Measurements from ENCODE around the gene MAN1C1.

MAN1C1 gene

DNA sequence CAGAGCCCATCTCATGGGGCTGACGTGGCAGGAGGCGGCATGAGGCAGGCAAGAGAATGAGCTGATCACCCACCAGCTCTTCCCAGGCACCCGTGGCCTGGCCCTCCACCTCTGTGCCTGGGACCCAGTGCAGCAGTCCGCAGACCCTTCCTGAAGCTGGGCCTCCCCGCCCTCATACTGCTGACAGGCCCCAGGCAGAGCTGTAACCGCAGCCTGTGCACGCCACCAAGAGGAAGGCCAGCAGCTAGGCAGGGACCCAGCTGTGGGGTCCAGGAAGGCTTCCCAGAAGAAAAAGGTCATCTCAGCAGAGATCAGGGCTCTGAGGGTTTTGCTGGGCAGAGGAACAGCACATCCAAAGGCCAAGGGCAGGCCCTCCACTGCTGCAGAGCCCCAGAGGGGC, 193.3 kb downstream of the MAN1C1 start:
- H3K4me1 ChIP-seq (ENCODE audit: low read length): peaks cover 12% of the 10 kb centered on the region
- no peak overlapping the region for H3K4me3 ChIP-seq (ENCODE audit: low read length)
- H3K27me3 ChIP-seq (ENCODE audit: low read depth, low read length): no peaks in the 10 kb centered on the region
- no peak overlapping the region for H3K4me2 ChIP-seq (ENCODE audit: low read length)
- H3K9me3 ChIP-seq (ENCODE audit: insufficient read depth, low read length): no peaks in the 10 kb centered on the region
- no peaks in the 10 kb centered on the region for H3K79me2 ChIP-seq (ENCODE audit: low read length)
- no peak overlapping the region for H2AFZ ChIP-seq (ENCODE audit: low read depth, low read length)
- TF ChIP-seq, protein P1, sequence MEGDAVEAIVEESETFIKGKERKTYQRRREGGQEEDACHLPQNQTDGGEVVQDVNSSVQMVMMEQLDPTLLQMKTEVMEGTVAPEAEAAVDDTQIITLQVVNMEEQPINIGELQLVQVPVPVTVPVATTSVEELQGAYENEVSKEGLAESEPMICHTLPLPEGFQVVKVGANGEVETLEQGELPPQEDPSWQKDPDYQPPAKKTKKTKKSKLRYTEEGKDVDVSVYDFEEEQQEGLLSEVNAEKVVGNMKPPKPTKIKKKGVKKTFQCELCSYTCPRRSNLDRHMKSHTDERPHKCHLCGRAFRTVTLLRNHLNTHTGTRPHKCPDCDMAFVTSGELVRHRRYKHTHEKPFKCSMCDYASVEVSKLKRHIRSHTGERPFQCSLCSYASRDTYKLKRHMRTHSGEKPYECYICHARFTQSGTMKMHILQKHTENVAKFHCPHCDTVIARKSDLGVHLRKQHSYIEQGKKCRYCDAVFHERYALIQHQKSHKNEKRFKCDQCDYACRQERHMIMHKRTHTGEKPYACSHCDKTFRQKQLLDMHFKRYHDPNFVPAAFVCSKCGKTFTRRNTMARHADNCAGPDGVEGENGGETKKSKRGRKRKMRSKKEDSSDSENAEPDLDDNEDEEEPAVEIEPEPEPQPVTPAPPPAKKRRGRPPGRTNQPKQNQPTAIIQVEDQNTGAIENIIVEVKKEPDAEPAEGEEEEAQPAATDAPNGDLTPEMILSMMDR (IDR thresholded peaks at IDR 0.05; ENCODE audit: low read depth, low read length): no peak
- TF ChIP-seq EZH2phosphoT487 (IDR thresholded peaks at IDR 0.05; ENCODE audit: low read depth): no peak
- no peak overlapping the region for H3K9ac ChIP-seq (ENCODE audit: low read length)
- H4K20me1 ChIP-seq (ENCODE audit: insufficient read depth, low read length): no peaks in the 10 kb centered on the region
- no peak overlapping the region for H3K27ac ChIP-seq (ENCODE audit: low read length)
- H3K36me3 ChIP-seq (replicated peaks; ENCODE audit: low read depth, low read length): no peaks in the 10 kb centered on the region

DNA sequence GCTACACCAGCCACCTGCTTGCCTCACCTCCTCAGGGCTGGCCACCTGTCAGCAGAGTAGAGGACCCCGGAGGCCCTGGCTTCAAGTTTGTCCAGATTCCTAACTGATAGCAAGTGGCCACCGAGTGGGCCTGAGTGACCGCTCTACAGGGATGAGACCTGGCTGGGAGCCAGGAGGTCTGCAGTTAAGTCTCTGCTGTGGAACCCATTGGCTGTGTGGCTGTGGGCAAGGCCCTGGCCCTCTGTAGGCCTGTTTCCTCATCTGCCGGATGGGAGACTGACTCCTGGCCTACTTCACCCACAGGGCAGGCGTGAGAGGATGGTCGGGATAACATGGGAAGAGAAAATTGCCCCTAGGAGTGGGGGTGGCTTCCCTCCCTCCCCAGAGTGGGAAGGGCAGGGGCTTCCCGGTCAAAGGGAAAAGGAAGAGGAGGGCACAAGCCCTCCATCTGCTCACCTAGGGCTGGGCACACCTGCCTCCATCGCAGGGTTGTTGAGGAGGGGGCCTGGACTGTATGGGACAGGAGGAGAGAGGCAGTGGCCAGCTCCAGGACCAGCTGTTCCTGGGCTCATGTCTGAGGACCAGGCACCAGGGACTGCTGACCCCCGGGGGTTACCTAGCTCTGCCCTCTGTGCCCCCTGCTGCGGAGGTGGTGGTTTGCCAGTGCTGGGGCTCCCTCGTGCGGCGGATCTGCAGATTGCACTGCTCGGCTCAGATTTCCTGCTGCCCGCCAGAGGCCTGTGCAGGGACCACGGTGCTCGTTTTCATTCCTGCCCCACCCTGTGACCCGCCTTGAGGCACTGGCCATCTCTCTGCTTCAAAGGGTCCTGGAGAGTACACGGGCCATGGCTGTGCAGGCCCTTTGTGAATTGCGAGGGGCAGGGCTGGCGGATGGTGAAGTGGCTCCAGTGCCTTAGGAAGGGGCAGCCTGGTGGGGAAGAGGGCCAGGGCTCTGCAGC, 194.0 kb downstream of the MAN1C1 start:
- H3K36me3 ChIP-seq (replicated peaks; ENCODE audit: low read depth, low read length): no peaks in the 10 kb centered on the region
- no peak overlapping the region for H3K9ac ChIP-seq (ENCODE audit: low read length)
- no peak for TF ChIP-seq EZH2phosphoT487 (IDR thresholded peaks at IDR 0.05; ENCODE audit: low read depth)
- TF ChIP-seq, protein P1 (IDR thresholded peaks at IDR 0.05; ENCODE audit: low read depth, low read length): peak; percentile 70
- H2AFZ ChIP-seq (ENCODE audit: low read depth, low read length): no peak overlapping the region
- H3K4me3 ChIP-seq (ENCODE audit: low read length): no peak overlapping the region
- H3K4me2 ChIP-seq (ENCODE audit: low read length): no peak overlapping the region
- H3K27ac ChIP-seq (ENCODE audit: low read length): no peak overlapping the region
- H3K4me1 ChIP-seq (ENCODE audit: low read length): peaks cover 12% of the 10 kb centered on the region
- H3K79me2 ChIP-seq (ENCODE audit: low read length): no peaks in the 10 kb centered on the region
- H3K9me3 ChIP-seq (ENCODE audit: insufficient read depth, low read length): no peaks in the 10 kb centered on the region
- H3K27me3 ChIP-seq (ENCODE audit: low read depth, low read length): no peaks in the 10 kb centered on the region
- no peaks in the 10 kb centered on the region for H4K20me1 ChIP-seq (ENCODE audit: insufficient read depth, low read length)

DNA sequence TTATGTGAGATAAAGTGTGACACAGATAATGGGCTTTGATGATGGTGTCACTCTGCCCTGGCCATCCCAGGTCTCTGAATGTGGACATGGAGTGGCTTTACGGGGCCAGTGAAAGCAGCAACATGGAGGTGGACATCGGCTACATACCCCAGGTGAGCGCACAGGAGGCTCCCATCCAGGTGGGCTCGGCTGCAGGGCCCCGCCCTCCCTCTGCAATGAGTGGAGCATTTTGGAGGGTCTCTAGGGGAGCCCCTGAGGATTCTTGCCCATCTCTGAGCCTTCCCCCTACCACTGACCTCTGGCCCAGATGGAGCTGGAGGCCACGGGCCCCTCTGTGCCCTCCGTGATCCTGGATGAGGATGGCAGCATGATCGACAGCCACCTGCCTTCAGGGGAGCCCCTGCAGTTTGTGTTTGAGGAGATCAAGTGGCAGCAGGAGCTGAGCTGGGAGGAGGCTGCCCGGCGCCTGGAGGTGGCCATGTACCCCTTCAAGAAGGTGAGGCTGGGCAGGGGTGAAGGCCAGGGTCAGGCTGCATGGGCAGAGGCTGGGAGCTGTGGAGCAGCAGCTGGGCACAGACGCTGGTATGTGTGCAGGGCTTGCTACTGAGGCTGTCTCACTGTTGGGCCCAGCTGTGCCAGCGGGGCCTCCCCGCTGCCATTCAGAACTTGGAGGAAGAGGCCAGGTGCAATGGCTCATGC, 194.9 kb downstream of the MAN1C1 start:
- H3K27me3 ChIP-seq (ENCODE audit: low read depth, low read length): no peaks in the 10 kb centered on the region
- H3K4me2 ChIP-seq (ENCODE audit: low read length): no peak overlapping the region
- no peak overlapping the region for H3K4me3 ChIP-seq (ENCODE audit: low read length)
- TF ChIP-seq, protein P1 (IDR thresholded peaks at IDR 0.05; ENCODE audit: low read depth, low read length): no peak
- TF ChIP-seq EZH2phosphoT487 (IDR thresholded peaks at IDR 0.05; ENCODE audit: low read depth): no peak
- no peaks in the 10 kb centered on the region for H3K36me3 ChIP-seq (replicated peaks; ENCODE audit: low read depth, low read length)
- peaks cover 12% of the 10 kb centered on the region for H3K4me1 ChIP-seq (ENCODE audit: low read length)
- no peak overlapping the region for H3K27ac ChIP-seq (ENCODE audit: low read length)
- no peaks in the 10 kb centered on the region for H3K79me2 ChIP-seq (ENCODE audit: low read length)
- no peak overlapping the region for H3K9ac ChIP-seq (ENCODE audit: low read length)
- H2AFZ ChIP-seq (ENCODE audit: low read depth, low read length): no peak overlapping the region
- no peaks in the 10 kb centered on the region for H4K20me1 ChIP-seq (ENCODE audit: insufficient read depth, low read length)
- no peaks in the 10 kb centered on the region for H3K9me3 ChIP-seq (ENCODE audit: insufficient read depth, low read length)

DNA sequence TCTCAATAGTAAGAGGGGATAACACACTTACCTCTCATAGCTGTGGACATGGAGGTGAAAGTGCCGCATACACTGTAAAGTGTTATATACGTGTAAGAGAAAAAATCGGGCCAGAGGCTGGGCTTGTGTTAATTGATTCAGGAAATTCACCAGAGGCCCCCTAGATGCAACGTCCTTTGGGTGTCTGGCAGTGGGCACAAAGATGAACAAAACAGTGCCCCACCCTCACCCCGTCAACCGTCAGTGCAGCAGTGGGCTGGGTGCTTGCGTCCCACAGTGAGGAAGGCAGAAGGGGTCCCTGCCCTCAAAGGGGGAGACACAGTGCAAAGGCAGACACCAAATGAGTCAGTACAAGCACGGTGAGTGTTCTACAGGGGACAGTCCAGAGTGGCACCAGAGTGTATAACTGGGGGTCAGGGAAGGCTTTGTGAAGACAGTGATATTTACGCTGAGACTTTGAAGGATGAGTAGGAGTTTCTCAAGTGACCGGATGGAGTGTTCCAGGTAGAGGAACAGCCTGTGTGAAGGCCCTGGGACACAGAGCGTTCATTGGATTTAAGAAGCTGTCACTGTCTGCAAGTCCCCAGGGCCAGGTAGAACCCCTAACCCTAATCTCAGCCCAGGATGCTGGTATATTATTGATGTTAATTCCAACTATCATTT, 196.6 kb downstream of the MAN1C1 start:
- H2AFZ ChIP-seq (ENCODE audit: low read depth, low read length): no peak overlapping the region
- H3K9ac ChIP-seq (ENCODE audit: low read length): no peak overlapping the region
- no peaks in the 10 kb centered on the region for H3K79me2 ChIP-seq (ENCODE audit: low read length)
- H3K4me2 ChIP-seq (ENCODE audit: low read length): no peak overlapping the region
- no peak overlapping the region for H3K4me3 ChIP-seq (ENCODE audit: low read length)
- TF ChIP-seq EZH2phosphoT487 (IDR thresholded peaks at IDR 0.05; ENCODE audit: low read depth): no peak
- TF ChIP-seq, protein P1 (IDR thresholded peaks at IDR 0.05; ENCODE audit: low read depth, low read length): no peak
- no peaks in the 10 kb centered on the region for H3K27me3 ChIP-seq (ENCODE audit: low read depth, low read length)
- peaks cover 12% of the 10 kb centered on the region for H3K4me1 ChIP-seq (ENCODE audit: low read length)
- H3K27ac ChIP-seq (ENCODE audit: low read length): no peak overlapping the region
- no peaks in the 10 kb centered on the region for H4K20me1 ChIP-seq (ENCODE audit: insufficient read depth, low read length)
- no peaks in the 10 kb centered on the region for H3K9me3 ChIP-seq (ENCODE audit: insufficient read depth, low read length)
- H3K36me3 ChIP-seq (replicated peaks; ENCODE audit: low read depth, low read length): no peaks in the 10 kb centered on the region

All from OCI-LY3 (cell line).